Superior temporal gyrus (tissue), 1 donor: ENCODE results near the gene SVOP.

Experiments
- DNase-seq: peaks from one replicate; pipeline ENCODE4 v3.0.0-alpha.2; 2016; ENCODE audit errors: extremely low spot score

Gene SVOP

DNA sequence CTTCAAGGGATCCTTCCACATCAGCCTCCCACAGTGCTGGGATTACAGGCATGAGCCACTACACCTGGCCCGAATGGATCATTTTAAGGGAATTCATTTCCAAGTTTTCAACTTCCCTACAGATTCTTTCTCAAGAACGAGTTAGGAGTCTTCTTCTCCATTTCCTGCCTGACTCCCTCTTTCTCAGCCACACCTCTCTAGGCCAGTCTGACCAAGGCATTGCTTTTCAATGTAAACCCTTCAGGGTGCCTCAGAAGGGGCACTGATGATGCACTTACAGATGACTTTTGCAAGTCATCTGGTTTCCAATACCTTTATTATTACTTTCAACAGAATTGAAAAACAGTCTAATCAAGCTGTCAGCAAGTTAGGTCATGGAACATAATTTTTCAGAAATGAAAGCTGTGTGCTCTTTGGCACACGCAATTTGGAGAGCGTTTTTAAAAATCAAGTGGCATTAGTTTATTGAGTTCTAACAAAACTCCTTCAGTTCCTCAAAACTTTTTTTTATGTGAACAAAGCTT lies 47.2 kb downstream of the SVOP start:
- DNase-seq, result no peak

DNA sequence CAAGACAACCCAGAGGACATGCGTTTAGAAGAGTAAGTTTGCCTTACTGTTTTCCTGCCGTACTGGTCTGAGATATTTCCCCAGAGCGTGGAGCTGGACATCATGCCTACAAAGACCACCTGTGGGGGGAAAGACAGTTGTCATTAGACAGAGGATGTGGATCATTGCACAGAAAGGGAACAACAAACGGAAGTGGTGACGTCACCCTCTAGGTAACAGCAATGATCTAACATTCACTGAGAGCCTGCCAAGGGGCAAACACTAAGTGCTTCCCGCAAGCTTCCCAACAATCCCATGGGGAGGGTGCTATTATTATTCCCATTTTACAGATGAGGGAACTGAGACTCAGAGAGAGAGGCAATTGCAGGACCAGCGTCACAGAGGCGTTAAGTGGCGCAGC lies 48.5 kb downstream of the SVOP start:
- DNase-seq, result no peak

- DNase-seq, result no peak
Observed at GRCh38 chr12:108969622-108970021, 51.2 kb downstream of the SVOP start.

DNA sequence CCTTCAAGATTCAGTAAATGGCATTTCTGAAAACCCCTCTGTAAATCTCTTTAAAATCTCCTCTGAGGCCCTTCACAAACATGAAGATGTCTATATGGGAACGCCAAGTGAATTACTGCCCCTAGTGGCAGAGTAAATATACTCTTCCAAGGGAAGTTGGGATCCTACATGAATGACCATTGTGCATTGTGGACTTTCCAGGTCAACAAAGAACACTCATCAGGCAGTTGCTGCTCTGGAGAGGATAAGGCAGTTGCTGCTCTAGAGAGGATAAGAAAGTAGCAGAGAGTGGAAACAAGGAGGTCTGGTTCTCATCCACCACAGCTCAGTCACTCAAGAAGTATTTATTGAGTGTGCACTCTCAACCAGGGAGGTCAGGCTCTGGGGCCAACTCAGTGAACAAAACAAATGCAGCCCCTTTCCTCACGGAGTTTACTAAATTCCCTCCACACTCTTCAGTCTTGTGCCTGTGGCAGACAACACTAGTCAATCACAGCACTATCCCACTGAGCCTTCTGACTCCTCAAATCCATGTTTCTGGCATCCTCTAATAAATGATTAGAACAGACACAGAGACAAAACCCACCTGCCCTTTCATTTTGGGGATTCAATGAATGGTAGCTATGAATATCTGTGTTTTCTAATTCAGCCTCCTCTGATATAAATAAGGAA lies 52.9 kb downstream of the SVOP start:
- DNase-seq, result peak; percentile 32

DNA sequence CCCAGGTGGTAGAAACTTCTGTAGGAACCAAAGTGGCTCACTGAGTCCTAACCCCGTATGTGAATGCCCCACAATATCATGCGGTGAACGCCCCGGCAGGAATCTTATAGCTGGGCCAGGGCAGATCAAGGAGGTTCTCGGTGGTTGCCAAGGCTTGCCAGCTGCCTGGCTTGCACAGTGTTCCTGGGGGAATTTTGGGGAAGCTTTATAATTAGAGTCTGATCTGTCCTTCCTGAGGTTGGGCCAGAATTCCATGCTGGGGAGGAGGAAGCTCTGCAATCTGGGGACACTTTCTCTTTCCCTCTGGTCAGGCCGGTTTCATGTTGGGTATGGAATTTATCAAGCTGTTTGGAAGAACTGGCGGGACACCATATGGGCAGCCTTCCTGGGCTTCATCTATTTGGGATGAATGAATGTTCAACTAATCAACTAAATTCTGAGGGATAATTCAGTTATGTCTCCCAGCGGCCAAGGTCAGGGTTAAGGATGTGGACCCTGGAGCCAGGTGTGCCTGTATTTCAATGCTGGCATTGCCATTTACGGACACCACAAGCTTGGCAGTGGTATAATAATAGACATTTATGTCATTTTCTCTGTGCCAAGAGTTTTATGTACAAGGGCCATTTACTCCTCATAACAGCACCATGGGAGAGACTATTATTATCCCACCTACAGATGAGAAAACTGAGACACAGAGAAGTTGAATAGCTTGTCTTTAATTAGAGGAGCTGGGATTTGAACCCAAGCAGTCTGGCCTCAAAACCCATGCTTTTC lies 54.3 kb downstream of the SVOP start:
- no peak for DNase-seq

DNA sequence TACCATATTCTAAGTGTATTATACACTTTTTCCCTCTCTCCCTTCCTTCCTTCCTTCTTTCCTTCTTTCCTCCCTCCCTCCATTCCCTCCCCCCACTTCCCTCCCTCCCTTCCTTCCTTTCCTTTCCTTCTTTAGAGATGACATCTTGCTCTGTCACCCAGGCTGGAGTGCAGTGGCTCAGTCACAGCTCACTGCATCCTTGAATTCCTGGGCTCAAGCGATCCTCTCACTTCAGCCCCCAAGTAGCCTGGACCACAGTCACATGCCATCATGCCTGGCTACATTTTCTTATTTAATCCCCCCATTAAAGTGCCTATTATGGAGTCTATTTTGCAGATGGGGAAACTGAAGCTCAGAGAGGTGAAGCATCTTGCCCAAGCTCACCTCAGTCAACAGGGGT lies 55.0 kb downstream of the SVOP start:
- DNase-seq, result no peak

DNA sequence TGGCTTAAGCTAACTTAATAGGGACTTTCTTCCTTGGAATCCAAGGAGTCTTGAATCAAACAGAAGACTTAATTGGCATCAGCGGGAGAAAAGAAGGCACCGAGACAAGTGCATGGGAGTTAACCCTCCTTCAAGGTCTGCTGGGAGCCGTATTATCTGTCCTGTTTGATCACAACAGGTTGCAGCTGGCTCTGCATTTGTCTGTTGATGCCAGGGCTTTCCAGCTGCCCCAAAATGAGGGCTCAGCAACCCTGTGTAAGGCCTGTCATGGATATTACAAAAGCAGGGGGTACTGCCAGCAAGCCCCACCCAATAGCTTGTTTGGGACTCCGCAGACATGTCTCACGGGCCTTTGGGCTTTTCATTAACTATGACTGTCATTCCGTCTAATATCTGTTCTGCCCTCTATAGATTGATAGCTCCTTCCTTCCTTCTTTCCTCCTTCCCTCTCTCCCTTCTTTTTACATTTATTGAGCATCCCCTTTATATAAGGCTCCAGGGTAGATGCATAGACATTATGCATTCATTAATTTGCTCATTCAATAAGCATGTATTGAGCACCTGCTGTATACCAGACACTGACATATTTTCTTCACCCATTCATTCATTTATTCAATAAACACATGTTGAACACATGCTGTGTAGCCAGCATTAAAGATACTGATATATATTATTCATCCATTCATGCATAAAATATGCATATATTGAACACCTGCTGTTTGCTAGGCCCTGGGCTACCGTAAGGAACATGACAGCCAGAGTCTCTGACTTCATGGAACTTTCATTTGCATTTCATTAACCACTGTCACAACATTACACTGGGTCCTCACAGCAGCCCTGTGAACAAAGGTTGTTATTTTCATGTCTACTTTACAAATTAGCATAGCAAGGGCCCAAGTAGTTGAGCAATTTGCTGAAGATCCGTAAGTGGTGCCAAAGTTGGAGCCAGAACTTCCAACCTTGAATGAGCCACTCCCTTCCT lies 56.2 kb downstream of the SVOP start:
- no peak for DNase-seq

GRCh38 chr12:108962256-108962655 lies 58.6 kb downstream of the SVOP start:
- DNase-seq, result no peak

GRCh38 chr12:108959748-108960655 lies 60.9 kb downstream of the SVOP start:
- no peak for DNase-seq

DNA sequence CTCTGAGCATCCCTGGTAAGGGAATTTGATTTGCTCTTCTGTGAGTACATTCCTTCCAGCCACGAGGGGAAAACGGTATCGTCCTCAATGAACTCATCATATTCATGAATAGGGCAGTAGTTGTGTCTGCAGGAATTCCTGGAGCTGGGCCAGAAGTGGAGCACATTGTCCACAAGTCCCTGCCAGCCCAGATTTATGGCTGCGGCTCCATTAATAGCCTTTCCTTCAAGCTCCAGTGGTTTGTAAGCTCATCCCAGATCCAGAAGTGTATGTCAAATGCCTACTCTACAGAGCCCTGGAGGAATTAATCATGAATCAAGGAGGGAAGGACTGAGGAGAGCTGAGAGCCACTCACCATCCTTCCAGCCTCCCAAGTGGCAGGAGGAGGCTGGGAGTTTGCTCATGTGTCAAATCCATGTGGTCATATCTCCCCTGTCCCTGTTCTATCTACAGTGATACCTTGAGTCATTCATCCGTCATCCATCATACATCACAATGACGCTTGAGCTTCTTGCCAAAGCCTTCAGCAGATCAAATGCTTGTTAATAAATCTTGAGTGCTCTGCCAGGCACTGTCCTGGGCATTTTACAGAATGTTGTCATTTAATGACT lies 65.5 kb downstream of the SVOP start:
- DNase-seq, result no peak

DNA sequence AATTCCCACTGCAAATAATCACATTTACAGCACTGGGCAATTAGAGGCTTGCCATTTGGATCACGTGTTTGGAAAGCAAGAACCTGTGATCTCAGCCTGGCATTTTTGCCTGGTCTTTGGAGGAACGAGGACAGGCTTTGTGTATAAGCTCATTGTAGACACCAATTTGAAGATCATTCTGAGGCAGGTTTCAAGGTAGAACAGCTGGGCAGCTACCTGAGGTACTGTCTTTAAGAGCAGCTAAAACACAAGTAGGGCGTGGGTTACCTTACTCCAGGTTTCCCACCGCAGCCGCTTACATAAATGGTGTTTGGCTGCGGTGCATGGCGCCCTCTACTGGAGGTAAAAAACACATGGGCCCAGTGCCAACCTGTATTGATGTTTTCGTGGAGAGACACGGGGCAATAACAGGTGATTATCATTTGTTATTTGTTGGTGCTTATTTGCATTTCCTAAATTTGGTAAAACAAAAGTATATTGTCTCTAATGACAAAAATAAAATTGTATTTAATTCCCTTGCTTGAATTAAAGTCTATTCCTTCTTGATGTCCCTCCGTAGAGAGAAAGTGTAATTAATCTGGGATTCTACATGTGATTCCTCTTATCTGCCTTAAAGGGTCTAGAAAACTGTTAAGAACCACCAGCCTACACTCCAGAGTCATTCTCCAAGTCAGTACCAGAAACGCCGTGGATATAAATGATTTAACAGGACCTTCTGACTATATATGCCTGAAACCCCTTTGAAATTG lies 69.7 kb downstream of the SVOP start:
- peak; percentile 88 for DNase-seq

DNA sequence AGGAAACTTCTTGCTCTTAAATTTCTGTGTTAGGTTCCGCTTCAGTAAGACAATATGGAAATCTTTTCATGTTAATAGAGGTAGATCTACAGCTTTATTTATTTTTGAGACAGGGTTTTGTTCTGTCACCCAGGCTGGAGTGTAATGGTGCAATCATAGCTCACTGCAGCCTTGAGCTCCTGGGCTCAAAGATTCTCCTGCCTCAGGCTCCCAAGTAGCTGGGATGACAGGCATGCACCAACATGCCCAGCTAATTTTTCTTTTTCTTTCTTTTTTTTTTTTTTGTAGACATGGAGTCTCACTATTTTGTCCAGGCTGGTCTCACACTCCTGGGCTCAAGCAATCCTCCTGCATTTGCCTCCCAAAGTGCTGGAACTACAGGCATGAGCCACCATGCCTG lies 70.9 kb downstream of the SVOP start:
- no peak for DNase-seq

DNA sequence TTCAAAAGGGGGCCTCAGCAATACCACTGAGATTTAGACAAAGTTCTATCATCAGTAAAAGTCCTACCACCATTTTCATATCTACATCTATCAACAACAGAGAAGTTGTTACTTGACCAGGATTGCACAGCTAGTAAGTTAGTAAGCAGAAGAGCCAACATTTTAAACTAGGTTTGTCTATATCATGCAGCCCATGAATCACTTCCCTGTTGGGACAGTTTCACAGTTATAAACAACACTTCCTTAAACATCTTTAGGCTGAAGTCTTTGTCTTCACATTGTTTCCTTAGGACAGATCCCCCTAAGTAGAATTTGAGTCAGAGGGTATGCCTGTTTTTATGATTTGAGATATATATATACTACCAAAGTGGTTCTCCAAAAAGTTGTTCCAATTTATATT lies 72.5 kb downstream of the SVOP start:
- no peak for DNase-seq

DNA sequence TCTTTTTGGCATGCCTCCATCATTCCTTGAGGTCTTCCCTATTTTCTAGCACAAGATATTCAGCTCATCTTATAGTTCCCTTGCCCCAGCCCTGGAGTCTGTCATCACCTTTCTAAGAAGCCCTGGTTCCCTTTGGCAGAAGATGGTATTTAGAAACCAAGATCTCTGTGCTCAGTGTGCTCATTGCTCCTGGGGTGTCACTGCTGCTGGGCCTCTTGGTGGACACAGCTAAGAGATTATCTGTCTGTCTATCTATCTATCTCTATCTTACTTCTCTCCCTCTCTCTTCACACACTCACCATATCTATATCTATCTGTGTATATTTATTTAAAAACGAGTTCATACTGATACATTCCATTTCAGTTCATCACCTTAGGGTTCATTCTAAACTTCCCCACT lies 73.8 kb downstream of the SVOP start:
- no peak for DNase-seq

DNA sequence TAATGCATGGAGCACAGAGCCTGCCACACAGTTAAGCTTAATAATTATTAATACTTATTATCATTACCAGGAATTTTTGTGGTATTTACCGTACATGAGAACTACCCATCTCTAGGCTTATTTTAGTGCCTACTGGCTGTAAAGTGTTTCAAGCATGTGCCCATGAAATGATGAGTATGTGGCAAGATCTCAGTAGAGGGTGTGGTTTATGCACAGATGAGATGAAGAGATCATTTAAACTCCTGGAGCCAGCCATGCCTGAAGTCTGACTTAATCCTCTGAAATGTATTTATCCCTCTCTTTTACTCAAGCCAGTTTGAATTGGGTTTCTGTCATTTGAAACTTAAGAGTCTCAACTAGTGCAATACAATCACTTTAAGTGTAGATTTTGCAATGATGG lies 80.7 kb downstream of the SVOP start:
- DNase-seq, result no peak

DNA sequence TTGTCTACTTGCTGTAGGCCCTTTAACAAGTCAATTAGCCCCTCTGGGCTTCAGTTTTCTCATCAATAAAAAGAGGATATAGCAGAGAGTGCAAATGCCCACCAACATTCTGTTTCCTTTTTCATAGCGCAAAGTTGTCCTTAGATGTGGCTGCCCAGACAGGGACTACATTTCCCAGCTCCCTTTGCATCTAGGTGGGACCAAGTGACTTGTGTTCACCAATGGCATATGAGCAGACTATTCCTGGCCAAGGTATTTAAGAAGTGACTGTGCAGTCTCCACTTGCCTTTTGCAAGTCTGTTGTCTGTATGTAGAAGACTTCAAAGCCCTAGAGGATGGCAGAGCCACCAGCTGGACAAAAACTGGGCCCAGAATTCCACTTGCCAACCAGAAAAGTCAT lies 81.3 kb downstream of the SVOP start:
- peak; percentile 16 for DNase-seq

GRCh38 chr12:108938247-108938924 lies 82.5 kb downstream of the SVOP start:
- no peak for DNase-seq

DNA sequence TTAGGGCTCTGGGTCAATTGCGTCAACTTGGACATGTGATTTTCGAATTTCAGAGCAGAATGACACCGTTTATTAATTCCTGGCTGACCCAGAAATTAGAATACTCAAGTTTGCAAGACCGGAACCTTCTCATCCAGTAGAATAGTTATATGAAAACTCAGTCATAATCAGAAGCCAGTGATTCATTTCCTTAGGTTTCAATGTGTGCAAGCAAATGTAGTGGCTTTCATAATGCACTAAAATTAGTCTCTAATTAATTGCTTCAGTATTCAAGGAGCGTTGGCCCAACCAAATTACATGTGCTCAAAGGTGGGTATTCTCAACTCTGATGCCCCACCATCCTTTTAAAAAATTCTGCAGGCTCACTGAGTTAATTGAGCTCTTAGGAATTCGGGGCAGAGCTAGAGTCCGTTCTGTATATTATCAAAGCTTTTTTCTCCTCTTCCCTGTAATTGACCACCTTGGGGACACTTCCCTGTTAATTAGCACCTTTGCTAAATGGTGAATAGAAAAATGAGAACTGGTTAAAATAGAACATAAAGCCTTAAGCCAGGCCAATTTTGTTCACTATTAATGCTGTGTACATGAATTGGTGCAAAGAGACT lies 85.6 kb downstream of the SVOP start:
- DNase-seq, result no peak

DNA sequence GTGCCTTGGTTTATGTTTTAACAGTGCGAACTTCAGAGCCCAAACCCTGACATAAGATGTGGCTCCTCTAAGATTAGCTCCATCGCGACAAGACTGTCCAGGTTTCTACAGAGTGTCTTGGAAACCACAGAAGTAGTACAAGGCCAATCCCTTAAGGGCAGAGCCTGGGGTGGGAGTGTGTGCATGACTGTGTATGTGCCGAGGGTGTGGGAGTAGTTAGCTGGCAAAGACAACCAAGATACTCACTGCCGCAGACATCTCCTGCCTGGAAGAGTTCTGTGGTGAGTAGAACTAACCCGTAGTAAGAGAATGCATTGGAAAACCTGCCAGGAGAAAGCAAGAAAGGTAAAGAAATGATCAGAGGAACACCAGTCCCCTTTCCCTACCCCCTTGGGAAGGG lies 86.9 kb downstream of the SVOP start:
- no peak for DNase-seq
